ENCODE results near the gene AGBL3. TPM values are rescaled to one million over a fixed set of nuclear protein-coding genes. Genes with fewer than 3 reads are reported as not detected.

The AGBL3 gene
- total RNA-seq, 4 donors from 2014 or later = 0.66 to 3.3 (median 1.7) TPM

GRCh38 chr7:135160858-135161653 is 174.7 kb downstream of the AGBL3 start:
- Histone ChIP-seq H3K36me3 (peaks cover 0 to 33% (median 26%) of the 10 kb centered on the region in 4 donors), H3K27ac (replicated peaks in 1 of 4) (peak overlapping the region; percentile 49 to 66 (median 56)), H3K9me3 (peaks cover 0 to 7% (median 1%) of the 10 kb centered on the region in 4 donors), H3K4me3 (no peak overlapping the region), H3K27me3 (no peaks in the 10 kb centered on the region), H3K4me1 (peaks cover 52 to 82% (median 62%) of the 10 kb centered on the region in 4 donors)
- DNase-seq (ENCODE audit: extremely low spot score) = no peak
- WGBS = 58% methylated on average over 9 of the region's 9 CpGs
- TF ChIP-seq EP300 (IDR thresholded peaks at IDR 0.05) (no peak), POLR2AphosphoS5 (IDR thresholded peaks at IDR 0.05) (peak in 1 of 2 donors; percentile 31)
- intact Hi-C loops (cut with DNase I) = no loop called here

GRCh38 chr7:135161669-135162068 is 175.4 kb downstream of the AGBL3 start:
- H3K9me3 ChIP-seq = peaks cover 0 to under 1% (median 0%) of the 10 kb centered on the region in 4 donors
- H3K4me3 ChIP-seq = no peak overlapping the region
- H3K27ac ChIP-seq (replicated peaks in 1 of 4) = peak overlapping the region; percentile 14 to 66 (median 56)
- 81% methylated on average over 6 of the region's 6 CpGs for WGBS
- no peak for DNase-seq (ENCODE audit: extremely low spot score)
- intact Hi-C loops (cut with DNase I) = no loop called here
- H3K27me3 ChIP-seq = no peaks in the 10 kb centered on the region
- TF ChIP-seq EP300 (IDR thresholded peaks at IDR 0.05) (no peak), POLR2A (IDR thresholded peaks at IDR 0.05; ENCODE audit: low read depth) (no peak), POLR2AphosphoS5 (IDR thresholded peaks at IDR 0.05) (no peak), CTCF (IDR thresholded peaks at IDR 0.05) (no peak)
- H3K4me1 ChIP-seq = peaks cover 58 to 88% (median 68%) of the 10 kb centered on the region in 4 donors
- peaks cover 0 to 37% (median 32%) of the 10 kb centered on the region in 4 donors for H3K36me3 ChIP-seq

- Histone ChIP-seq H3K9me3 (no peaks in the 10 kb centered on the region), H3K4me1 (peaks cover 66 to 89% (median 75%) of the 10 kb centered on the region in 4 donors), H3K27me3 (no peaks in the 10 kb centered on the region), H3K36me3 (peaks cover 3 to 42% (median 37%) of the 10 kb centered on the region in 4 donors), H3K4me3 (no peak overlapping the region), H3K27ac (replicated peaks in 1 of 4) (peak overlapping the region in 3 of 4 donors; percentile 49 to 66 (median 64))
- WGBS = 97% methylated on average over 2 of the region's 2 CpGs
- intact Hi-C loops (cut with DNase I) = no loop called here
- TF ChIP-seq CTCF (IDR thresholded peaks at IDR 0.05) = no peak
- TF ChIP-seq POLR2A (IDR thresholded peaks at IDR 0.05; ENCODE audit: low read depth) = no peak
- no peak for TF ChIP-seq EP300 (IDR thresholded peaks at IDR 0.05)
- TF ChIP-seq POLR2AphosphoS5 (IDR thresholded peaks at IDR 0.05) = no peak
- no peak for DNase-seq (ENCODE audit: extremely low spot score)
Observed at GRCh38 chr7:135162382-135163001, 176.2 kb downstream of the AGBL3 start.

- TF ChIP-seq EP300 (IDR thresholded peaks at IDR 0.05) (no peak), CTCF (IDR thresholded peaks at IDR 0.05) (peak in 1 of 3 experiments; percentile 17), POLR2A (IDR thresholded peaks at IDR 0.05; ENCODE audit: low read depth) (no peak), POLR2AphosphoS5 (IDR thresholded peaks at IDR 0.05) (no peak)
- H3K27ac ChIP-seq (replicated peaks in 1 of 4) = peak overlapping the region; percentile 18 to 98 (median 71)
- no peak overlapping the region for H3K4me3 ChIP-seq
- peaks cover 76 to 87% (median 79%) of the 10 kb centered on the region in 4 donors for H3K4me1 ChIP-seq
- H3K36me3 ChIP-seq = peaks cover 4 to 51% (median 49%) of the 10 kb centered on the region in 4 donors
- WGBS = 82% methylated on average over 11 of the region's 18 CpGs
- H3K27me3 ChIP-seq = no peaks in the 10 kb centered on the region
- no peaks in the 10 kb centered on the region for H3K9me3 ChIP-seq
- intact Hi-C loops (cut with DNase I) = no loop called here
- DNase-seq (ENCODE audit: extremely low spot score) = no peak
Observed at GRCh38 chr7:135164357-135165061, 178.2 kb downstream of the AGBL3 start.

All from esophagus muscularis mucosa (tissue), 4 donors.